Frontal cortex (tissue), 4 donors: Measurements from ENCODE around the gene MBD5. TPM values are rescaled to one million over a fixed set of nuclear protein-coding genes. Genes with fewer than 3 reads are reported as not detected.

Experiments used
- DNase-seq, 2 donors: peaks; one replicate each; pipeline ENCODE4 v3.0.0; 2012; ENCODE audit warnings: low spot score in 2 of 2
- FAIRE-seq: peaks from 2 replicates; lab custom pipeline; 2012; peaks lifted over from hg19 to GRCh38; lab: Jason Lieb, UNC
- total RNA-seq: library from RNA; depleted of rRNA; stranded (reverse); fragments of >200 nt; gene quantifications from one replicate; pipeline ENCODE4 v1.2.3, GENCODE V29; 2014
- donor health status: control.
- donor health status: control.
- donor health status: control.

Gene MBD5
- total RNA-seq, 1 donor from 2014 or later: 29.3 TPM

- no peak for DNase-seq
- no peak for FAIRE-seq
Observed at GRCh38 chr2:148507970-148508369, 487.1 kb downstream of the MBD5 start.

GRCh38 chr2:148508878-148509287 lies 488.0 kb downstream of the MBD5 start:
- FAIRE-seq (no peak), DNase-seq (no peak)

GRCh38 chr2:148509288-148509902 lies 488.5 kb downstream of the MBD5 start:
- FAIRE-seq (no peak), DNase-seq (peak; percentile 22 to 62)

DNA sequence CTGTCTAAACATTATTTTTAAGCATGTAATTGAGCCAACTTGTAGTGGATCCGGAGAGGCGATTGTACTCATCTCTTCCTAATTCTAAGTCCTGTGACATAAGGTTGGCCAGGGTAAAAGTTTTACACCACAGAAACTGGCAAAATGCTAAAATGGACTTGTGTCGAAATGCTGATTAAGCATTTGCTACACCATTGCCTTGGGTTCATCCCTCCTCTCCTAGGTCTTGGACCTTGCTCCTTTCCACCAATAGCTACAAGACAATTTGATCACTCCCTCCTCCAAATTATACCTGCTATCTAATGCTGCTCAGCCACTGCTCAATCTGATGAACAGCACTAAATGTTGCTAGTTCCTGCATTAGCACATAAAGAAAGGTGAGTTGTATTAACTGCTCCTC lies 491.0 kb downstream of the MBD5 start:
- no peak for DNase-seq
- no peak for FAIRE-seq

- DNase-seq (no peak), FAIRE-seq (no peak)
Observed at GRCh38 chr2:148512501-148512900, 491.6 kb downstream of the MBD5 start.

GRCh38 chr2:148513427-148513826 lies 492.5 kb downstream of the MBD5 start:
- DNase-seq (no peak), FAIRE-seq (no peak)

DNA sequence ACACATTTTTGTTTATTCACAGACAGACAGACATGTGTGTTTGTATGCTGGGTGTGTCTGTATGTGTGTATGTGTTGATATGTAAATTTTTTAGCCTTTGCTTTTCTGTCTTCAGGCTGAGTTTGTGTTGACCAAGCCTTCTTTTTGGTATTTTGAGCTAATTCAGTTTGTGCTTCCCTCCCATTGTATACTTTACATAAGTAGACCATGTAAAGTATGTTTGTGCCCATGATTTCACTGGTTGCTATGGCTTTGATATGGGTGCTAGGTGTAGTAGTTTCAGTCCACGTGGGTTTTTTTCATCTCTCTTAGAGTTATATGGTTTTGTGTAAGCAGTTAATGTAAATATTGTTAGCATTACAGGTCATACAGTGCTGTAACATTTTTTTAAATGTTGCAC lies 494.2 kb downstream of the MBD5 start:
- DNase-seq: no peak

DNA sequence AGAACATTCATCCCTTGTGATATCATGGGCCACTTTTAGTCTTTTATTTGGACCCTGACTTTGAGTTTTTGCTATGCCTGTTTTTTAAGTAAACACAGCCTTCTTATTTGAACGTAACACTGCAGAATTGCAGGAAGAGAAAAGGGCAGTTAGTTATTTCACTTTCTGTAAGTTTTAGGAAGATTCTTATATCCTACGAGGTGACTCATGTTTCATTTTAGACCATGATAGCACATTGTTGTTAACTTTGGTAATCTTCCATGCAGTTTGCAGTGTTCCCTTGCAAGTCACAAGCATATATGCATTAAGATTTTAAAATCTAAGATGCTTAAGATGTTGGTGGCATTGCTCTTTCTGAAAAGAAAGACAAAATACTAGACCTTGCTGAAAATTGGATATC lies 495.1 kb downstream of the MBD5 start:
- no peak for FAIRE-seq
- no peak for DNase-seq

More for the DNA sequence above, 494.2 kb downstream of the MBD5 start:
- FAIRE-seq: no peak

- no peak for FAIRE-seq
Observed at GRCh38 chr2:148517296-148517695, 496.4 kb downstream of the MBD5 start.

DNA sequence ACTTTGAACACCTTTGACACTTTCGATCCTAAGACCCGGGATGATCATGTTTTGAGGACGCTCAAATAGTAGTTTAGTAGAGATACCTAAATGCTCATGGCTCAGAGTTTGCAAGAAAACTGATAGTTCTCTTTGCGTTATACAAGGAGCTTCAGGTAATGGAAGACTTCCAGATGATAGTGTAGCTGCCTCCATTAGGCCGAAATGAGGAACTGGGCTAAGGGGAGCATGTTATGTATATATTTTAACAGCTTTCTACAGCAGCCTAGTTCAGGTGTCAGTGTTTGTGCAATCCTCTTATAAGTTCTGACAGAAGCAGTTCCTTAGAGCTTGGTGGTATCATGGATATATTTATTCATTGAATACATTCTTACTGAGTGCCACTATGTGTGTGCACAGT lies 496.9 kb downstream of the MBD5 start:
- FAIRE-seq: no peak
- no peak for DNase-seq

More at GRCh38 chr2:148517296-148517695, 496.4 kb downstream of the MBD5 start:
- no peak for DNase-seq

DNA sequence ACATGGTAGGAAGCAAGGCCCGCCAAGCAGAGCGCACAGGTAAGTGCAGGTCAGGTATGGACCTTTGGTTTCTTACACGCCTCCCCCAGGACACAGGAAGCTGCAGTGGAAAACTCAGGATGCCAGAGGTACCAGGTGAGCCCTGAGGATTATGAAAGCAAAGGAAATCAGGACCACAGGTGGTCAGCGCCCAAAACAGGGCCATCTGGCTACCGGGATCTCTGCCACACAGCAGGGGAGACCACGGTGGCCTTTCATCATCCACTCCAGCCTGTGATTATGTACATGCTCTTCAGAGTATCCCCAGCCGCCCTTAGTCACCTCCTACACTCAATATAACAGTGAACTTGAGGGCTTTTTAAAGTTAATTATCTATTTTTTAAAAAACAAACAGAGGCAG lies 498.1 kb downstream of the MBD5 start:
- DNase-seq (no peak), FAIRE-seq (no peak)

DNA sequence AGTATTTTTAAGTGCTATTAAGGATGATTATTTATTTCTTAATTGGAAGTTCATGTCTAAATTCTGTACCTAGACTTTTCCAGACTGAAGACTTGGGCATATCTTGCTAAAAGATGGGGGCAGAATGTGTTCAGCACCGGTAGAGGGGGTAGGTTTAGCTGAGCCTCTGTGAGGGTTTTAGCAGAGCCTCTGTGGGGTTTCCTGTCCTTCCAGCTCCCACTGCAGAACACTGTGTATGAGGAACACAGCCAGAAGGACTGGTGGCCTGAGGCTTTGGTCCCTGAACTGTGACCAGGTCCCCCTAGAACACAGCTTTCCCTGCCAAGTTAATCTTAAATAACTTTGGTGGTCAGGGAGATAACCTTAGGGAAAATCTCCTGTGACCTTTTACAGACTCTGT lies 500.3 kb downstream of the MBD5 start:
- DNase-seq: no peak
- FAIRE-seq: no peak

- FAIRE-seq (no peak), DNase-seq (no peak)
Observed at GRCh38 chr2:148523315-148523714, 502.4 kb downstream of the MBD5 start.

DNA sequence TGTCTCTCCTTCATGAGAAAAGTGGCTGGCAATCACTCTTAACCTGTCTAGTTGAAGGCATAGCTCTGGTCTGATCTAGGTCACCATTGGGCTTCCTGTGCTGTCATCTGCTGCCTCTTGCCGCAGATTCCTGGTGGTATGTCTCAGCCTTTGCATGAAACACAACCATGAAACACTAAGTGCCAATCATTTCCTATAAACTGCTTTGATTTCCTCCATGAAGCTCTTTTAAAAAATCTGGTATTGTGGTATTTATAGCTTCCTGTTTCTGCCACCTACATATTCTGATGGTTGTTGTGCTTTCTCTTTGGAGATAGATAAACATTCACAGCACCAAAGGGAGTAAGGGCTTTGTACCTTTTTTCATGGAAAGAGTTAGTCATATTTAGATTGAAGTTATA lies 503.6 kb downstream of the MBD5 start:
- no peak for FAIRE-seq
- DNase-seq: no peak

GRCh38 chr2:148525130-148525529 lies 504.2 kb downstream of the MBD5 start:
- DNase-seq (no peak), FAIRE-seq (no peak)

DNA sequence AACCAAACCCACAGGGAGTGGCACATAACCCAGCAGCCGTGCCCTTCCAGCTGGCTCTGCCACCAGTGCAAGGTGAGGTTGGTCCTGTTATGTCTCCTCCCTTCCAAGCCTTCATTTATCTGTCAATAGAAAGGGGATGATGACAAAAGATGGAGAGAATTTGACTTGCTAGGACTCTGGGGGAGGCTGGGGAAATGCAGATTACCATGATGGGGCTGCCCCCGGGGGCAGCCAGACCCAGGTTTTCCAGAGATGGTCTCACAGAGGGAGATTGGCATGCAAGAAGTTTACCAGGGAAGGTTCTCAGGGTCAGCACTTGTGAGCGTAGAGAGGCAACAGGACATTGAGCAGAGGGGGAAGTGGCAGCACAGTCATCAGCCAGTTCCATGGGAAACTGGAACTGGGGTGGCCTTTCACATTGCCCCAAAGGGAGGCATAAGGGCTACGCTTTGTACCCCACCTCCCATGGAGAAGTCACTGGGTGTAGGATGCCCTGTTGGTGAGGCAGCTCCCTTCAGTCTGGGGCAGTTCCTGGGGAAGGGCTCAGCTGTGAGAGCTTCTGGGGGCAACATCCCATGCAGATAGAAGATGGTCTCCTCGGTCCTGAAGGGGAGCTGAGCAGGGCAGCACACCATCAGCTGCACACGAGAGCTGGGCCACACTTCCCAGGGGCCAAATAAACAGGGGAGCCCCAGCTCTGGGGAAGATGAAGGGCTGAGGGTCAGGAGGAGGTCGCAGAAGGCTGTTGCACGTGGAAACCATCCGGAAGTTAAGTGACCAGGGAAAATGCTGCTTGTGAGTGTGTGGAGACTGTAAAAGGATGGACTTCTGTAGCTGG lies 505.8 kb downstream of the MBD5 start:
- no peak for FAIRE-seq

GRCh38 chr2:148527488-148528340 lies 506.8 kb downstream of the MBD5 start:
- no peak for DNase-seq
- no peak for FAIRE-seq

More for the DNA sequence above, 505.8 kb downstream of the MBD5 start:
- DNase-seq: no peak

- FAIRE-seq (no peak), DNase-seq (no peak)
Observed at GRCh38 chr2:148528356-148529064, 507.6 kb downstream of the MBD5 start.

GRCh38 chr2:148529745-148530144 lies 508.9 kb downstream of the MBD5 start:
- no peak for DNase-seq
- no peak for FAIRE-seq

- DNase-seq: no peak
- FAIRE-seq: no peak
Observed at GRCh38 chr2:148530350-148530749, 509.5 kb downstream of the MBD5 start.
